Midbrain (tissue), 1 donor: ENCODE data around the gene ACSM3.
"Not testable (repeated sequence)": the region's sequence is repeated elsewhere in the genome, so short reads cannot be mapped to it uniquely, and the experiment has no call there.

Source experiments
- DNase-seq: peaks from one replicate; lab custom pipeline; 2025; lab: John Stamatoyannopoulos, UW

ACSM3 gene

GRCh38 chr16:20755799-20756198 lies 8.0 kb upstream of the ACSM3 start:
- DNase-seq, result not testable (repeated sequence)

- DNase-seq, result no peak
Measured at GRCh38 chr16:20760346-20760745, 3.5 kb upstream of the ACSM3 start.

GRCh38 chr16:20761175-20761574 lies 2.6 kb upstream of the ACSM3 start:
- DNase-seq, result no peak

GRCh38 chr16:20762404-20763123 lies 1.2 kb upstream of the ACSM3 start:
- DNase-seq, result no peak

- DNase-seq, result not testable (repeated sequence)
Measured at GRCh38 chr16:20764448-20764847, 634 bp downstream of the ACSM3 start.

GRCh38 chr16:20765732-20766131 lies 1.9 kb downstream of the ACSM3 start:
- DNase-seq, result no peak

GRCh38 chr16:20766294-20766693 lies 2.5 kb downstream of the ACSM3 start:
- no peak for DNase-seq

GRCh38 chr16:20767577-20767976 lies 3.8 kb downstream of the ACSM3 start:
- DNase-seq, result no peak

GRCh38 chr16:20768121-20768520 lies 4.3 kb downstream of the ACSM3 start:
- DNase-seq, result no peak

- no peak for DNase-seq
Measured at GRCh38 chr16:20768818-20769217, 5.0 kb downstream of the ACSM3 start.

GRCh38 chr16:20773679-20774078 lies 9.9 kb downstream of the ACSM3 start:
- no peak for DNase-seq

GRCh38 chr16:20774703-20775362 lies 11.0 kb downstream of the ACSM3 start:
- no peak for DNase-seq

GRCh38 chr16:20781697-20782096 lies 17.9 kb downstream of the ACSM3 start:
- no peak for DNase-seq

GRCh38 chr16:20782470-20782869 lies 18.7 kb downstream of the ACSM3 start:
- DNase-seq, result no peak

GRCh38 chr16:20784204-20784603 lies 20.4 kb downstream of the ACSM3 start:
- no peak for DNase-seq

- no peak for DNase-seq
Measured at GRCh38 chr16:20789130-20789529, 25.3 kb downstream of the ACSM3 start.

- no peak for DNase-seq
Measured at GRCh38 chr16:20791923-20792612, 28.3 kb downstream of the ACSM3 start.

GRCh38 chr16:20798364-20798763 lies 34.5 kb downstream of the ACSM3 start:
- no peak for DNase-seq

- no peak for DNase-seq
Measured at GRCh38 chr16:20799599-20799998, 35.8 kb downstream of the ACSM3 start.

GRCh38 chr16:20801278-20801677 lies 37.5 kb downstream of the ACSM3 start:
- DNase-seq, result no peak

GRCh38 chr16:20803192-20803560 lies 39.4 kb downstream of the ACSM3 start:
- DNase-seq, result no peak

GRCh38 chr16:20803561-20804214 lies 39.9 kb downstream of the ACSM3 start:
- no peak for DNase-seq
